MM.1S (cell line): ENCODE measurements around the gene TWF1.

Source experiments
- EZH2 ChIP-seq: fragments of 300-600 bp; sonication (generic); optimal IDR thresholded peaks from 2 replicates; pipeline ENCODE3; 2017; ENCODE audit warnings: low read depth, mild to moderate bottlenecking, antibody characterized with exemption, low read length, mixed read lengths
- EZH2phosphoT487 ChIP-seq: fragments of 300-600 bp; sonication (generic); IDR thresholded peaks from 2 replicates; pipeline ENCODE4 v1.6.1; 2018; ENCODE audit warnings: antibody characterized with exemption, low read length
- TF ChIP-seq, protein P1 (sequence below): fragments of 300-600 bp; sonication (generic); IDR thresholded peaks from 2 replicates; pipeline ENCODE4 v1.5.1; 2016; ENCODE audit warnings: antibody characterized with exemption, low read length, mixed read lengths

DNA sequence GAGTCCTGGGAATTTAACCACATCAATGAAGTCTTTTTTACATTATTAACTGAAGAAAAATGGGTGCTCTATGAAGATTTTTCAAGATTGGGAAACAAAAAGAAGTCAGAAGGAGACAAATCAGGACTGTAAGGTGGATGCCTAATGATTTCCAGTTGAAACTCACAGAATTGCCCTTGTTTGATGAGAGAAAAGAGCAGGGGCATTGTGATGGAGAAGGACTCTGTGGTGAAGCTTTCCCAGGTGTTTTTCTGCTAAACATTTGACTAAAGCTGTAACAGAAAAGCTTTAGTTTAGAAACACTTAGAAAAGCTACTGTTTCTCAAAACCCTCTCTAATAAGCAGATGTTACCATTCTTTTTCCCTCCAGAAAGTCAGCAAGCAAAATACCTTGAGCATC lies 41.6 kb downstream of the TWF1 start:
- no peak for TF ChIP-seq EZH2phosphoT487
- TF ChIP-seq, protein P1, sequence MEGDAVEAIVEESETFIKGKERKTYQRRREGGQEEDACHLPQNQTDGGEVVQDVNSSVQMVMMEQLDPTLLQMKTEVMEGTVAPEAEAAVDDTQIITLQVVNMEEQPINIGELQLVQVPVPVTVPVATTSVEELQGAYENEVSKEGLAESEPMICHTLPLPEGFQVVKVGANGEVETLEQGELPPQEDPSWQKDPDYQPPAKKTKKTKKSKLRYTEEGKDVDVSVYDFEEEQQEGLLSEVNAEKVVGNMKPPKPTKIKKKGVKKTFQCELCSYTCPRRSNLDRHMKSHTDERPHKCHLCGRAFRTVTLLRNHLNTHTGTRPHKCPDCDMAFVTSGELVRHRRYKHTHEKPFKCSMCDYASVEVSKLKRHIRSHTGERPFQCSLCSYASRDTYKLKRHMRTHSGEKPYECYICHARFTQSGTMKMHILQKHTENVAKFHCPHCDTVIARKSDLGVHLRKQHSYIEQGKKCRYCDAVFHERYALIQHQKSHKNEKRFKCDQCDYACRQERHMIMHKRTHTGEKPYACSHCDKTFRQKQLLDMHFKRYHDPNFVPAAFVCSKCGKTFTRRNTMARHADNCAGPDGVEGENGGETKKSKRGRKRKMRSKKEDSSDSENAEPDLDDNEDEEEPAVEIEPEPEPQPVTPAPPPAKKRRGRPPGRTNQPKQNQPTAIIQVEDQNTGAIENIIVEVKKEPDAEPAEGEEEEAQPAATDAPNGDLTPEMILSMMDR = no peak
- TF ChIP-seq EZH2 = no peak
